ENCODE results near the gene PELI1.
"Not testable (repeated sequence)": the region's sequence is repeated elsewhere in the genome, so short reads cannot be mapped to it uniquely, and the experiment has no call there.

The PELI1 gene

GRCh38 chr2:64085936-64086335 is 58.3 kb downstream of the PELI1 start:
- TF ChIP-seq CTCF (IDR thresholded peaks at IDR 0.05; ENCODE audit: low read depth, low read length) = no peak
- DNase-seq (ENCODE audit: low read depth in 2 of 2) = peak in 1 of 2 donors; percentile 26

GRCh38 chr2:64081046-64081445 is 63.2 kb downstream of the PELI1 start:
- no peak for TF ChIP-seq CTCF (IDR thresholded peaks at IDR 0.05; ENCODE audit: low read depth, low read length)
- DNase-seq (ENCODE audit: low read depth in 2 of 2) = no peak
- no peak overlapping the region for H3K4me3 ChIP-seq (replicated peaks in 1 of 2; ENCODE audit: low read depth in 2 of 2, low read length in 2 of 2)

More at GRCh38 chr2:64085936-64086335, 58.3 kb downstream of the PELI1 start:
- H3K4me3 ChIP-seq (replicated peaks in 1 of 2; ENCODE audit: low read depth in 2 of 2, low read length in 2 of 2) = no peak overlapping the region

GRCh38 chr2:64080179-64080578 is 64.0 kb downstream of the PELI1 start:
- no peak for TF ChIP-seq CTCF (IDR thresholded peaks at IDR 0.05; ENCODE audit: low read depth, low read length)
- no peak for DNase-seq (ENCODE audit: low read depth in 2 of 2)

GRCh38 chr2:64079688-64080087 is 64.5 kb downstream of the PELI1 start:
- not testable (repeated sequence) for DNase-seq (ENCODE audit: low read depth in 2 of 2); H3K4me3 ChIP-seq (replicated peaks in 1 of 2; ENCODE audit: low read depth in 2 of 2, low read length in 2 of 2)

More at GRCh38 chr2:64080179-64080578, 64.0 kb downstream of the PELI1 start:
- no peak overlapping the region for H3K4me3 ChIP-seq (replicated peaks in 1 of 2; ENCODE audit: low read depth in 2 of 2, low read length in 2 of 2)

- DNase-seq (ENCODE audit: low read depth in 2 of 2); H3K4me3 ChIP-seq (replicated peaks in 1 of 2; ENCODE audit: low read depth in 2 of 2, low read length in 2 of 2): not testable (repeated sequence)
Measured at GRCh38 chr2:64076828-64077227, 67.4 kb downstream of the PELI1 start.

GRCh38 chr2:64074616-64075015 is 69.6 kb downstream of the PELI1 start:
- not testable (repeated sequence) for H3K4me3 ChIP-seq (replicated peaks in 1 of 2; ENCODE audit: low read depth in 2 of 2, low read length in 2 of 2); DNase-seq (ENCODE audit: low read depth in 2 of 2)

- peak; percentile 9 to 22 for DNase-seq (ENCODE audit: low read depth in 2 of 2)
- no peak for TF ChIP-seq CTCF (IDR thresholded peaks at IDR 0.05; ENCODE audit: low read depth, low read length)
- no peak overlapping the region for H3K4me3 ChIP-seq (replicated peaks in 1 of 2; ENCODE audit: low read depth in 2 of 2, low read length in 2 of 2)
Measured at GRCh38 chr2:64067326-64067725, 76.9 kb downstream of the PELI1 start.

- no peak overlapping the region for H3K4me3 ChIP-seq (replicated peaks in 1 of 2; ENCODE audit: low read depth in 2 of 2, low read length in 2 of 2)
- no peak for DNase-seq (ENCODE audit: low read depth in 2 of 2)
- no peak for TF ChIP-seq CTCF (IDR thresholded peaks at IDR 0.05; ENCODE audit: low read depth, low read length)
Measured at GRCh38 chr2:64065516-64065915, 78.7 kb downstream of the PELI1 start.

Measured in cardiac fibroblast (primary cell).